ENCODE data around the gene IPPK. TPM values are rescaled to one million over a fixed set of nuclear protein-coding genes. Genes with fewer than 3 reads are reported as not detected.

IPPK gene
- total RNA-seq, 4 donors from 2014 or later = 6.8 to 11.4 (median 7.5) TPM

- H3K4me3 ChIP-seq = no peak overlapping the region
- H3K9me3 ChIP-seq = no peaks in the 10 kb centered on the region
- ATAC-seq (no peak), DNase-seq (no peak)
- in situ Hi-C loops (cut with MboI; ENCODE audit: low sequenced_read_pairs in 4 of 4) (loop anchor here (10.0 to 25.0 kb wide), 6 partner anchors 176 to 503 kb away; partner anchors contain the start of genes CENPP (in 1 of the 4) and NOL8 (in 1 of the 4)), intact Hi-C loops (cut with DNase I; ENCODE audit: low total_unique reads) (loop anchor here (10.0 kb wide), 1 partner anchor 133 kb away; no protein-coding TSS in a partner anchor)
- H3K4me1 ChIP-seq = no peaks in the 10 kb centered on the region
- TF ChIP-seq POLR2A (IDR thresholded peaks at IDR 0.05) (no peak), CTCF (IDR thresholded peaks at IDR 0.05 in 4 of 5, conservative IDR thresholded peaks at IDR 0.05 in 1 of 5) (no peak)
- H3K36me3 ChIP-seq = peaks cover 0 to 58% of the 10 kb centered on the region in 2 donors
- H3K27me3 ChIP-seq = no peaks in the 10 kb centered on the region
- H3K27ac ChIP-seq = no peak overlapping the region
Observed at GRCh38 chr9:92637886-92638620, 31.9 kb downstream of the IPPK start.

- no peak for ATAC-seq
- in situ Hi-C loops (cut with MboI; ENCODE audit: low sequenced_read_pairs in 4 of 4) (loop anchor here (10.0 to 25.0 kb wide), 6 partner anchors 175 to 503 kb away; partner anchors contain the start of genes CENPP (in 1 of the 4) and NOL8 (in 1 of the 4)), intact Hi-C loops (cut with DNase I; ENCODE audit: low total_unique reads) (loop anchor here (10.0 kb wide), 1 partner anchor 133 kb away; no protein-coding TSS in a partner anchor)
- TF ChIP-seq POLR2A (IDR thresholded peaks at IDR 0.05) (no peak), CTCF (IDR thresholded peaks at IDR 0.05 in 4 of 5, conservative IDR thresholded peaks at IDR 0.05 in 1 of 5) (no peak)
- Histone ChIP-seq H3K27me3 (no peaks in the 10 kb centered on the region), H3K27ac (no peak overlapping the region), H3K9me3 (no peaks in the 10 kb centered on the region), H3K4me3 (no peak overlapping the region), H3K36me3 (peaks cover 0 to 57% of the 10 kb centered on the region in 2 donors), H3K4me1 (no peaks in the 10 kb centered on the region)
- DNase-seq = no peak
Observed at GRCh38 chr9:92637326-92637725, 32.6 kb downstream of the IPPK start.

DNA sequence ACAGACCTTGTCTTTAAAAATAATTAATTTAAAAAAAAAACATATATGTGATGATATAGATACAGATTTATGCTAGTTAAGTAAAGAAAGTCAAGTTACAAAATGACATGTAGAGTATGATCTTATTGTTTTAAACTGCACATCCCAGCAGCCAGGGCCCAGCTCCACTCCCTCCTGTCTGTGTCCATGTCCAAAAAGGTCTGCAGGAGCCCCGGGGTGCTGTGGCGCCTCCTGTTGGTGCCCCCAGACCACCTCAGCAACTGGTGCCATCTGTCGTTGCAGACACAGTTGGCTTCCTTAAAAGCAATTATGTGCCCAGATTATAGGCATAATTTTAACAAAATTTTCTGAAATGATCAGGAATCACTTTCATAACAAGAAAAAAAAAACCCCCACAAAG is 33.3 kb downstream of the IPPK start:
- Histone ChIP-seq H3K9me3 (no peaks in the 10 kb centered on the region), H3K27ac (no peak overlapping the region), H3K4me3 (no peak overlapping the region), H3K4me1 (no peaks in the 10 kb centered on the region), H3K36me3 (peaks cover 0 to 63% of the 10 kb centered on the region in 2 donors), H3K27me3 (no peaks in the 10 kb centered on the region)
- intact Hi-C loops (cut with DNase I; ENCODE audit: low total_unique reads) (loop anchor here (10.0 kb wide), 1 partner anchor 132 kb away; no protein-coding TSS in a partner anchor), in situ Hi-C loops (cut with MboI; ENCODE audit: low sequenced_read_pairs in 4 of 4) (loop anchor here (10.0 to 25.0 kb wide), 6 partner anchors 174 to 502 kb away; partner anchors contain the start of genes CENPP (in 1 of the 4) and NOL8 (in 1 of the 4))
- ATAC-seq (no peak), DNase-seq (no peak)
- TF ChIP-seq CTCF (IDR thresholded peaks at IDR 0.05 in 4 of 5, conservative IDR thresholded peaks at IDR 0.05 in 1 of 5) (no peak), POLR2A (IDR thresholded peaks at IDR 0.05) (no peak)

- TF ChIP-seq POLR2A (IDR thresholded peaks at IDR 0.05) (no peak), CTCF (IDR thresholded peaks at IDR 0.05 in 4 of 5, conservative IDR thresholded peaks at IDR 0.05 in 1 of 5) (no peak)
- Histone ChIP-seq H3K36me3 (peaks cover 0 to 68% of the 10 kb centered on the region in 2 donors), H3K9me3 (no peaks in the 10 kb centered on the region), H3K4me1 (no peaks in the 10 kb centered on the region), H3K27me3 (no peaks in the 10 kb centered on the region), H3K4me3 (no peak overlapping the region), H3K27ac (no peak overlapping the region)
- no peak for DNase-seq
- in situ Hi-C loops (cut with MboI; ENCODE audit: low sequenced_read_pairs in 4 of 4) (loop anchor here (10.0 to 25.0 kb wide), 6 partner anchors 173 to 501 kb away; partner anchors contain the start of genes CENPP (in 1 of the 4) and NOL8 (in 1 of the 4)), intact Hi-C loops (cut with DNase I; ENCODE audit: low total_unique reads) (loop anchor here (10.0 kb wide), 1 partner anchor 131 kb away; no protein-coding TSS in a partner anchor)
- ATAC-seq = no peak
Observed at GRCh38 chr9:92635760-92636159, 34.2 kb downstream of the IPPK start.

Data from gastrocnemius medialis (tissue), 4 donors.